Measurements from ENCODE around the gene GRIK4.

DNA sequence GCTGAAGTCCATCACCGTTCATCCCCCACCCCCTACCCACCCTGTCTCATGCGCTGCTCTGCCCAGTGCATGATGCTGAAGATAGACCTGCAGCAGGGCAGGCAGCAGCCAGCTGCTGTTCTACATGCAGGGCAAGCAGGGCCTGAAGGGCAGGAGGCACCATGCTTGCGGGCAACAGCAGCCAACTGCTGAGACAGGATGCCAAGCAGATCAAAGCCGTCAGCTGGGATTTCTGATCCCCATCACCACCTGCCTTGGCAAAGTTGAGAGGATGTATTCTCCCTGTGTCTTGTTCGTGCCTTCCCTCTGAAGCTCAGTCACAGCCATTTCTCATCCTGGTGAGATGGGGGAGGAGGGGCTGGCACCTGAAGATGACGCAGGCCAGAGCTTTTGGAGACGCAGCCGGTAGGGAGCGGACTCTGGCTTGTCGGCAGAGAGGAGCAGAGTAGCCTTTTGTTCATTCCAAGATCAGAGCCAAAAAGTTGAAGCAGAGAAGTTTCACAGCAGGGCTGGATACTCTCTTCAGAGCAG, 227.0 kb downstream of the GRIK4 start:
- TF ChIP-seq, protein P1, sequence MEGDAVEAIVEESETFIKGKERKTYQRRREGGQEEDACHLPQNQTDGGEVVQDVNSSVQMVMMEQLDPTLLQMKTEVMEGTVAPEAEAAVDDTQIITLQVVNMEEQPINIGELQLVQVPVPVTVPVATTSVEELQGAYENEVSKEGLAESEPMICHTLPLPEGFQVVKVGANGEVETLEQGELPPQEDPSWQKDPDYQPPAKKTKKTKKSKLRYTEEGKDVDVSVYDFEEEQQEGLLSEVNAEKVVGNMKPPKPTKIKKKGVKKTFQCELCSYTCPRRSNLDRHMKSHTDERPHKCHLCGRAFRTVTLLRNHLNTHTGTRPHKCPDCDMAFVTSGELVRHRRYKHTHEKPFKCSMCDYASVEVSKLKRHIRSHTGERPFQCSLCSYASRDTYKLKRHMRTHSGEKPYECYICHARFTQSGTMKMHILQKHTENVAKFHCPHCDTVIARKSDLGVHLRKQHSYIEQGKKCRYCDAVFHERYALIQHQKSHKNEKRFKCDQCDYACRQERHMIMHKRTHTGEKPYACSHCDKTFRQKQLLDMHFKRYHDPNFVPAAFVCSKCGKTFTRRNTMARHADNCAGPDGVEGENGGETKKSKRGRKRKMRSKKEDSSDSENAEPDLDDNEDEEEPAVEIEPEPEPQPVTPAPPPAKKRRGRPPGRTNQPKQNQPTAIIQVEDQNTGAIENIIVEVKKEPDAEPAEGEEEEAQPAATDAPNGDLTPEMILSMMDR (IDR thresholded peaks at IDR 0.05; ENCODE audit: low read length), result no peak
- no peak for TF ChIP-seq EZH2 (IDR thresholded peaks at IDR 0.05; ENCODE audit: borderline replicate concordance, low read length)

Measured in OCI-LY1 (cell line).